GM19328 (cell line): Measurements from ENCODE around the gene LSM8.
"Not testable (repeated sequence)": the region's sequence is repeated elsewhere in the genome, so short reads cannot be mapped to it uniquely, and the experiment has no call there.

Experiments
- ATAC-seq: cut with Tn5 transposase; IDR thresholded peaks from one replicate; pipeline ENCODE4 v1.9.1; 2021; ENCODE audit warnings: mild to moderate bottlenecking, moderate library complexity; ENCODE audit not compliant: unreplicated experiment

Gene LSM8

DNA sequence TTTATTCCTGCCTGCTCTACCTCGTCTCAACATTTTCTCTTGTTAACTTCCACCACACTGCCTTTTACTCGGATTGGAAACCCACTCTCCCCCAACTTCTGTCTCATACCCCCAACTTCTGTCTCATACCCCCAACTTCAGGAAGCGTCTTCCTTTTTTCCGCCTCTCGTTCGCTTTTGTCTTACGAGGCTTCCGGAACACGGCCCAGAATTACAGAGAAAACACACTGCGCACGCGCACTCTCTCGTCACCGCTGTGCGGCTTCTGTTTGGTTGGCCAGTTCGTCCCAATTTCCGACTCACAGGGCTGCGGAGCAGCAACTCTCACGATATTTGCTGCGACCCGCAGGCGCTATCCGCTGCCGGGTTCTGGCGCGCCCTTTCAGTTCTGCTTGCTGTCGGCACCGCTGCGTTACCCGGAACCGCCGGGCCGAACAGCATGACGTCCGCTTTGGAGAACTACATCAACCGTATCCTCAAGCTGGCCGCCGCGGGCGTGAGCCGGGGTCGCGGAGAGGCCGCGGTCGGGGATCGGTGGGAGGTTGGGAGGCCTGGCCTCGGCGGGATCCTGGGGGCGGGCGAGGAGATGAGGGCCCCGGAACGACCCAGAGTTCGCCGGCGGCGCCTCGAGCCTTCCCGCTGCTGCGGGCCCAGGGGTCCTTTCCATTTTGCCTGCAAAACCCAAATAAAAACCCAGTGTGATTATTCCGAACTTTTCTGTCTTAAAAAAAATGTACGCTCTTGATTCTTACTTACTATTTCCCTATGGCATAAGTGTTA is at the start of gene LSM8:
TSS of gene LSM8 (plus strand) at position 379 of the 779 bp plus-strand sequence. CDS start at position 439, 60 bp downstream.
- ATAC-seq = peak; percentile 96

DNA sequence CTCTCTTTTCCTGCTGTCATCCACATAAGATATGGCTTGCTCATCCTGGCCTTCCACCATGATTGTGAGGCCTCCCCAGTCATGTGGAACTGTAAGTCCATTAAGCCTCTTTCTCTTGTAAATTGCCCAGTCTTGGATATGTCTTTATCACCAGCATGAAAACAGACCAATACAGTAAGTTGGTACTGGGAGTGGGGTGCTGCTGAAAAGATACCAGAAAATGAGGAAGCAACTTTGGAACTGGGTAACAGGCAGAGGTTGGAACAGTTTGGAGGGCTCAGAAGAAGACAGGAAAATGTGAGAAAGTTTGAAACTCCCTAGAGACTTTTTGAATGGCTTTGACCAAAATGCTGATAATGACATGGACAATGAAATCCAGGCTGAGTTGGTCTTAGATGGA is 49.5 kb upstream of the LSM8 start:
- ATAC-seq = not testable (repeated sequence)

DNA sequence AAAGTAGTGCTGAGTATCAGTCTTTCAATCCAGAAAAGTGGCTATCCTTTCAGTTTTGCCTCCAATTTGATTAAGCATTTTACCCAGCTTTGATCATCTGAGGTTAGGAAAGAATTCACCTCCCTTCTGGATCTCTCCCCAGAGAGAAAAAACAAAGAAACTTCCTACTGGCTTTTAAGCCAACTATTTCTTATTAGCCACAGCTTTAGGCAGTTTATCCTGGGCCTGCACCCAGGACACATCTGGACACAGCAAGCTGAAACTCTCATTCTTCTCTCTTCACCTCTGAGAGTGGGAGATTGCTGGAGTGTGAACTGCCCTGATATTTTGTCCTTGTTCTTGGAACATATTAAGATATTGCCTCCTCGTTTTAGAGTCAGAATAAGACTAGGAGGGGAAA is 43.5 kb upstream of the LSM8 start:
- ATAC-seq = no peak

GRCh38 chr7:118142012-118142411 is 42.0 kb upstream of the LSM8 start:
- no peak for ATAC-seq

- ATAC-seq = no peak
These were observed 35.0 kb upstream of the LSM8 start for GRCh38 chr7:118148930-118149329.

GRCh38 chr7:118149394-118149793 is 34.6 kb upstream of the LSM8 start:
- ATAC-seq = no peak

DNA sequence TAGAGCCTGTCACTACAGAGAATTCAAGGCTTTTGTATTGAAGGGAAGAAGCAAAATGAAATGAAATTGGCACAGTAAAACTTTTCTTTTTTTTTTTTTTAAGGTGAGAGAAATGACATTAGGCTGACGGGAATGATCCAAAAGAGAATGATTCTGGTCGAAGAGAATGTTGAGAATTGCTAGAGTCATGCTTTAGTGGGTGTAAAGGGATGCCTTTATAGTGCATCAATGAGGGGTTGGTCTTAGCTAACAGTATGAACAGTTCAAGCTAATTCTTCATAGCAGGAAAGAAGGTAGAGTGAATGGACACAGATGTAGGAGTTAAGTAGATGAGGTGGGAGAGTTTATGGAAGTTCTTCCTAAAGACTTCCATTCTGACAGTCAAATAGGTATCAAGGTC is 32.3 kb upstream of the LSM8 start:
- ATAC-seq = no peak

DNA sequence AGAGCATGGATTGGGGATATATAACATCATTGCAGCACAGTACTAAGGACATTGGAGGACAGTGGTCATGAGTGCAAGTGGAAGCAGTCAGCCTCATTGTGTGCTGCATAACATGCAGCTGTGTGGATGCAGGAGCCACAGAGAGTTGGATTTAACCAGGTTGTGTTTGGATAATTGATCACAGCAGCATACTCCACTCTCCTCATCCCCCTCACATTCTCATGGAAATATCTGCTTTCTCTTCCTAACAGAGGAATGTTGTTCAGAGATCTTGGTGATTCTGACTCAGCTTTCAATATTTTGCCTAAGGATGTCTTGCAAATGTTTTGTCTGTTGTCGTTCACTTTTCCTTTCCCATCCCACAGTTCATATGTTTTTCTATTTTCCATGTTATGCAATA is 31.8 kb upstream of the LSM8 start:
- ATAC-seq = no peak

GRCh38 chr7:118152654-118153053 is 31.3 kb upstream of the LSM8 start:
- ATAC-seq = no peak

GRCh38 chr7:118153551-118154177 is 30.3 kb upstream of the LSM8 start:
- no peak for ATAC-seq

GRCh38 chr7:118158766-118159165 is 25.2 kb upstream of the LSM8 start:
- no peak for ATAC-seq

DNA sequence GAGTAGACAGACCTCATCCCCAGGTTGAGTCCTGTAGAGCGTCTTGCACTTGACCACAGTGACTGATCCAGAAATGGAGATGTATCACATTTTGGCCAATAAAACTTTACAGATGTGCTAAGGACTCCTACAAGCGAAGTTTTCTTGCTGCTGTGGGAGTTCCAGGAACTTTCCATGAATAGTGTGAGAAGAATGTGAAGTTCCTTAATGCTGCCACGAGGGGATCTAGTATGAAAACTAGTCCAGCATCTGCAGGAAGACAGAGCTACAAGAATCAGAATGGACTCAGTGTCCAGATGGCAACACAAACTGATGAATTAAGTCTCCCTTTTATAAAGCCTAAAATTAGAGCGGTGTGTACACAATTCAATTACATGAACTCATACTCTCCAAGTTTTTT is 14.8 kb upstream of the LSM8 start:
- no peak for ATAC-seq

GRCh38 chr7:118175740-118176139 is 8.2 kb upstream of the LSM8 start:
- no peak for ATAC-seq

- ATAC-seq = no peak
These were observed 4.8 kb upstream of the LSM8 start for GRCh38 chr7:118179191-118179590.

- ATAC-seq = no peak
These were observed 1.2 kb upstream of the LSM8 start for GRCh38 chr7:118182593-118183427.

DNA sequence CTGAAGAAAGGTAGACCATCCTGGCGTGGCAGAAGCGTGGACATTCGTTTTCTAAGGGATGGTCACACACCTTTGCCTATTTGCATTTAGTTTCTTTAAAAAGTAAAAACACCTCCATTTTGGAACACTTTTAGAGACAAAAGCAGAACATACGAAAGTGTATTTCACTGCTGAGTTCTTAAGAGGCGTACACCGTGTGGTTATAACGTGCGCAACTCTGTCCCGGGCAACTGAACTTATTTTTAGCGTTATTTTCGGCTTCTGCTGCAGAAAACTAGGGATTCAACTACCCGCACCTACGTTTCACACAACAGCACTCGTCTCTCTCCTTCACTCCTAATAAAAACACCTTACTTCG is 557 bp upstream of the LSM8 start:
- ATAC-seq = peak; percentile 1

- ATAC-seq = no peak
These were observed 589 bp downstream of the LSM8 start for GRCh38 chr7:118184565-118184940.

GRCh38 chr7:118185163-118185860 is 1.3 kb downstream of the LSM8 start:
- ATAC-seq = no peak

DNA sequence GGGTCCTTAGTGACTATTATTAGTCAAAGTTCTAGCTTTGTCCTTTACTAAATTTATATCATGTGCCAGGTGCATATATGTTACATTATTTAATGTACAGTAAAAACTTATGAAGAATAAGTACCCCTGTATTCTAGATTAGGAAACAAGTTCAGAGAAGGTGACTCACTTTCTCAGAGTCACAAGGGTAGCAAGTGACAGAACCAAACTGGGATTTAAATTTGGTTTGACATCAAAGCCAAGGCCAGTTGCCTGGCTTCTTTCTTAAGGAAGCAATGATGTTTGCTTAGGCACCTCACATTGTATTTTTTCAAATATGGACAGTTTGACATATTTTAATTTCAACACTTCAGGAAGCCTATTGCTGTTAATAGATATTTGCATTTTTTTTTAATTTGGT is 2.5 kb downstream of the LSM8 start:
- no peak for ATAC-seq

DNA sequence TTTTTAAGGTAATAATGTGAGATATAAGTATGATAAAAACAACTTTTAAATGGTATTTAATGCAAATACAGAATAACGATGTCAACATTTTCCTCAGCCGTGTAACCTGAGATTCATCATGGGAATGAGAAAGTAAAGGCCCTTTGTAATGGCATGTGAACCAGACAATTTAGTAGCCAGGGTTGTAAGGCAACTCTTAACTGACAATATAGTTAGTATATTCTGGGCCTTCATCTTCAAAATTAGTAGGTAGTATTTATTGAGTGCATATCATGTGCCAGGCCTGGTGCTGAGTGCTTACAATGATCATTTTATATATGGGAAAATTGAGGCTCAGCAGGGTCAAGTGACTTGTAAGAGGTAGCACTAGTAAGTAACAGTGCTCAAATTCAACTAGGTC is 10.6 kb downstream of the LSM8 start:
- no peak for ATAC-seq

- peak; percentile 75 for ATAC-seq
These were observed 12.0 kb downstream of the LSM8 start for GRCh38 chr7:118195837-118196474.
